Right renal cortex interstitium (tissue), 3 donors: Measurements from ENCODE around the gene LMOD1. TPM values are rescaled to one million over a fixed set of nuclear protein-coding genes. Genes with fewer than 3 reads are reported as not detected.

Experiments used
- DNase-seq, 3 donors: peaks; one replicate each; pipeline ENCODE4 v3.0.0-alpha.2; 2013; ENCODE audit warnings: low read depth in 3 of 3, low spot score in 2 of 3
- polyA plus RNA-seq, 3 donors: library from polyadenylated mRNA; unstranded; fragments of 120-200 nt; gene quantifications; one replicate each; pipeline ENCODE4 v1.2.1, GENCODE V29; 2013; ENCODE audit not compliant: insufficient read length in 3 of 3

LMOD1 gene
- polyA plus RNA-seq, 3 donors, result 3.9 to 4.7 (median 4.3) TPM

DNA sequence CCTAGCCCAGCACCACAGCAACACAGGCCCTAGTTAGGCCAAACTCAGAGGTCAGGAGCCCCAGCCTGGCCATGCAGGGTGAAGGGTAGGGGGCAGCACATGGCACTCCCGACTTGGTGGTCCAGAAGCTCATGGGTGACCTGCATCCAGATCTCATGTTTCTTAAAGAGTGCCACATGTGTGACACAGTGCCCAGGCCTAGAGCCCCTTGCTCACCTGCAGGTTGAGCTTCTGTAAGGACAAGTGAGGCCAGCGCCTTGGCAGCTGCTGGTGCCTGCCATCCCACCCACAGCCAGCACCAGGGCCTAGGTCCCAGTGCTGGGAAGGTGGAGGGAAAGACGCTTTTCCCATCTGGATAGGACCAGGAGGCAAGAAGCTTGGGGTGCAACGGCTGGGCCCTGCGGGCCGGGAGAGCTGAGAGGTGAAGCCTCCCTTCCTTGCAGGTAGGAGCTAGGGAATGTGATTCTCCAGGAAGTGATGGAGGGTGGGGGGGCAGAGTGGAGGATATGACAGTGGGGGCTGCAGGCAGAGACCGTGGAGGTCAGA is 51.2 kb downstream of the LMOD1 start:
- no peak for DNase-seq

DNA sequence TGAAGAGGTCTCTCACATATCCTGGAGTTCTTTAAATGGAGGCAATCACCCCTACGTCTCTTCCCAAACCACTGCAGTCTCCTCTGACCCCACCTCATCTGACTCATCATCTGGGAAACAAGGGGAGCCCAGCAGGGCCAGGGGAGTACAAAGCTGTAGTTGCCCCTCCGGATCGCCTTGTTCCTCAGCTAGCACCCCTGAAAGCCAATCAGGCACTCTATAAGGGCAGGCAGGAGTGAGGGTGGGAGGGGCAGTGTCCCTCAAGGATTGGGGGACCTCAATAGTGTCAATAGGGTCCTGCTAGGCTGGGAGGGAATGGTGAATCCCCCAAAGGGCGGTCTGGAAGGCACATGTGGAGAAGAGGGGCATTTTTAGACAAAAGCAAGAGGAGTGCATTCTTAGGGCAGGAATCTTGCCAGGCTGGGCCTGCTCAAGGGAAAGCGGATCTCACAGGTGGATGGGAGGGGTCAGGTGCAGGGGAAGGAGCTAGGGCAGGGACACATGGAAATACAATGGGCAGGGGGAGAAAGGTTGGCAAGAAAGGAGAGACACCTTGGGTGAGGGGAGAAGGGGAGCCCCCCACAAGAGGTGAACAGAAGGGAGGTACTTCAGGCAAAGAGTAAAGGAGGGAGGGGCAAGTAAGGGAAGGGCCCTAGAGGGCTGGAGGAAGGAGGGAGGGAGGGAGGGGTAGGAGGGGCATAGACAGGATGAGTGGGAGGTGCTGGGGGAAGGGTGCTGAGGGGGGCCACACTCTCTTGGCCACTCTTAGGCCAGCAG is 51.8 kb downstream of the LMOD1 start:
- DNase-seq, result no peak

DNA sequence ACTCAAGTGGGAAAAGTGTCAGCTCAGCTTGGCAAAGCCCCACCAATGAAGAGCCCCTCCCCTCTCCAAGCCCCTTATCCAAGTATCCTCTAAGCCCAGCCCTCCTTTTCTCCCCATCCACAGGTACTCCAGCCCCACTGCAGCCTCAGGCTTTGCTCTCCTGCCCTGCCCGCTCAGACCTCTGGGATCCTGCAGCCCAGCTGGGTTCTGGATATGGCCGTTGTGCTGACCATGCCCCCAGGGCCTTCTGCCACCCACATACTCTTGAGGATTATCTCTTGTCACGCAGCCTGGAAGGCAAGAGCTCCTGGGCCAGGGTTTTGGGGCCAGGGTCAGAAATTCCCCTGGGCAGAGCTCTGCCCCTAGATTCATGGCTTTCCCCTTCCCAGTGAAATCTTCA is 52.9 kb downstream of the LMOD1 start:
- DNase-seq, result no peak

DNA sequence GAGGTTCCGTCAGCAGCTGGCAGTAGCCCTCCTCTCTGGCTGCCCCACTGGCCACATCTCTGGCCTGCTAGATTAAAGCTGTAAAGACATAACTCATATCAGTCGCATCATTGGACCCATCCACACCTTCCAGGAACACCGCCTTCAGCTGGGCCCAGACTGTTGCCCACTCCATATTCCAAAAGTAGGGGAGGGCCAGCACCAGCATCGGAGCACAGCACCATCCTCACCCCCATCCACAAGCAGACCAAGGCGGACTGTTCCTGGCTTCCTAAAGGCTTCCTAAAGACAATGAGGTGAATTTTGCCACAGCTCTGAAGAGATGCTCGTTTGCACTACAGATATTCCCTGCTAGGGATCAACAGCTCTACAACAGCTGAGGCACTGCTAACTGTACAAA is 54.1 kb downstream of the LMOD1 start:
- no peak for DNase-seq

DNA sequence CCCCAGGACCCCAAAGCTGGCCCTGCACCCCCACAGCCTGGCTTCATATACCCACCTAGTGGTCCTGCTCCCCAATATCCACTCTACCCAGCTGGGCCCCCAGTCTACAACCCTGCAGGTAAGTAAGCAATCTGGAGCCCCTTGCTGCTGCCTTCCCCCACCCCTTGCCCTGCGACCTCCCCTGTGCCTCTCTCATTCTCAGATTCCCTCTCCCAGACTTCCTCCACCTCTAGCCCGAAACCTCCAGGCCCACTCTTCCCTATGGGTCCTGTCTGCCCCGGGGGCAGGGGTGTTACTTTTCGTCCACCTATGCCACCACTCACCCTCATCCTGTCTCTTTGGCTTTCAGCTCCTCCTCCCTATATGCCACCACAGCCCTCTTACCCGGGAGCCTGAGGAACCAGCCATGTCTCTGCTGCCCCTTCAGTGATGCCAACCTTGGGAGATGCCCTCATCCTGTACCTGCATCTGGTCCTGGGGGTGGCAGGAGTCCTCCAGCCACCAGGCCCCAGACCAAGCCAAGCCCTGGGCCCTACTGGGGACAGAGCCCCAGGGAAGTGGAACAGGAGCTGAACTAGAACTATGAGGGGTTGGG is 54.8 kb downstream of the LMOD1 start:
- DNase-seq, result no peak

DNA sequence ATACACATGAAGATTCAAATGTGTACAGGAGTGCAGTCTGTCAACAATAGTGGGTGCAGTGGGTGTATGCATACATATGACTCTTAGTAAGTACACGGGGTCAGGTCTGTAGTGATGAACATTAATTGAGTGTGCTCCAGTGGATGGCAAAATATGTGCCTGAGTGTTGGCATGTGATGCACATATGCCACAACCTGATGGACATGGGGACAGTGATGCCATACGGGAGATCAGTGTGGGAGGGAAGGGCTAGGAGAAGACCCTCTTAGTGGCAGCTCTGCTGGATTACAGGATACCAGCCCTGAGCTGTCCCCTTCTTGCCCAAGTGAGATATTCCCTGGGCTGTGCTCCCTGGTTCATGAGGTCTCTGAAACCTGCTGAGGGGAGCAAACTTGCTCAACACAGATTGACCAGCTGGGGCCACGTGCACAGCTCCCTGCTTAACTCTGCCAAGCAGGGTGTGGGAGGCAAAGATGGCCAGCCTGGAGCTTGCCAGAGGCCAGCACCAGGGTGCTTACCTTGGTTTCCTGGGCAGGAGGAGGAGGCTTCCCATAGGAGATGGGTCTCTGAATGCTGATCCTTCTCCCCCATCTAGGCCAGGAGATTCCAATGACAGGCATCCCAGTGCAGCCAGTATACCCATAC is 55.4 kb downstream of the LMOD1 start:
- DNase-seq, result no peak

DNA sequence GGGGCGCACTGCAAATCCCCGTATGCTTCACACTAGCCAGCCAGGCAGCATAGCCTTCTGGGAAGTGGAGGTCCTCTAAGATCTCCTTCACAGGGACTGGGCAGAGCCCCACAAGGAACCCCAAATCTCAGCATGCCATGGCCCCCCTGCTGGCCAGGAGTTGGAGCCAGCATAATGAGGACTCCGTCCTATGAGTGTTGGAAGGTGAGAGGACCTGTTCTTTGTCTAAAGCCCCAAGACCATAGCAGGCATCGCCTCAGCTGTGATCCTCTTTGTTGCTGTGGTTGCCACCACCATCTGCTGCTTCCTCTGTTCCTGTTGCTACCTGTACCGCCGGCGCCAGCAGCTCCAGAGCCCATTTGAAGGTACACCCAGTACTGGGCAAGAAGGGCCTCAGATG is 56.1 kb downstream of the LMOD1 start:
- no peak for DNase-seq

DNA sequence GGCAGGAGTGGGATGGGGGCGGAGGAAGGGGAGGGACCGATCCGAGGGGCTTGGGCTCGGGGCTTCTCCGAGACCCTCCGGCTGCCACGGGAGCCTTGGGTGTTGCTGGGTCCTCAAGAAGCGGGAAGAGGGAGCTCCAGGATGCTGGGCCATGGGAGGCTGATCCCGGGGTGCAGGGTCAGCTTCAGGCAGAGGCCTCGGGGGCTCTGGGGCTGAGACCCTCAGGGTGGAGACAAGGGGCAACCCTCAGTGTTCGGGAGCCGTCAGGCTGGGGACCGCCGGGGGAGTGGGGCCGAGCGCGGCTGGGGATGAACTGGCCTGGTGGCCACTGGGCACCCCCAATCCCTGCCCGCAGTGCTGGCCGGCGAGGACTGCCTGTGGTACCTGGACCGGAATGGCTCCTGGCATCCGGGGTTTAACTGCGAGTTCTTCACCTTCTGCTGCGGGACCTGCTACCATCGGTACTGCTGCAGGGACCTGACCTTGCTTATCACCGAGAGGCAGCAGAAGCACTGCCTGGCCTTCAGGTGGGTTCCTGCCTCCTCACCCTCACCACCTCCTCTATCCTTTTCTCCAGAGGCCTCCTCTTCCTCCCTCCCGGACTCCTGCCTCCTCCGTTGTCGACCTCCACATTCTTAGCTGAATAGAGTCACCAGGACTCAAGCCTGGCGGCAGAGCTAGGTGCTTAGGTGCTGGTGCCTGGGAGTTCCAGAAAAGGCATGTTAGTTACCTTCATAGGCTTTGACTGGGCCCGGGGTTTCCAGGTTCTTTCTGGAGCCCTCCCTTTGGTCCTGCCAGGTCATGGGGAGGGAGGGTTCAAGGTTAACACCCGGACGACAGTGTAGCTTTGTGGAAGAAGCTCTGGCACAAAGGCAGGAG is 57.0 kb downstream of the LMOD1 start:
- DNase-seq, result no peak

DNA sequence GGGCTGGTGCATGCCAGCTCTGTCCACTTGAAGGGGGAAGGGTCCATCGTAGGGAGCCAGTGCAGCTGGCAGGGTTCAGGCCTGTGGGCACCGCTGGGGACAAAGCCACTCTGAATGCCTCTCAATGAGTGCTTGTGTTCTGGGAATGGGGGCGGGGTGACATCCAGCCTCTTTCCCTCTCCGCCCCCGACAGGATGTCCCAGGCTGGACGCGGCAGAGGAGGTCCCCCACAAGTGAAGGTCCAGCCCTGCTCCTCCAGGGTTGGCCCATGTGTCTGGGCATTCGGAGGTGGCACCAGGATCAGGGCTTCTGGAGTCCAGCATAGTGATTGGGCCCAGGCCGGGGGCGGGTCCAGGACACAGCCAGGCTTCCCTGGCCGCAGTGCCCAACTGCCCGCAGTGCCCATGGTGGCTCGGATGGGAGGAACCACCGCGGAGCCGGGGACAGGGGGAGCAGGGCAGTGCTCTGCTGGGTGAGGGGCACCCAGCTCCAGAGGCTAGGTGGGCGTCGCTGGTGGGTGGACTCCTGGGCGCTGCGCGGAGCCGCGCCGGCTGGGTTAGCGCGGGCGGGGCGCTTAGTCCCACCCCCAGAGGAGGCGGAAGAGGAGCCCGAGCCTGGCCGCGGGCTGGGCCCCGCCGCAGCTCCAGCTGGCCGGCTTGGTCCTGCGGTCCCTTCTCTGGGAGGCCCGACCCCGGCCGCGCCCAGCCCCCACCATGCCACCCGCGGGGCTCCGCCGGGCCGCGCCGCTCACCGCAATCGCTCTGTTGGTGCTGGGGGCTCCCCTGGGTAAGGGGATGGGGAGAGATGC is 57.9 kb downstream of the LMOD1 start, which contains the start of gene SHISA4:
SHISA4 (plus strand) TSS at position 617 of the 808 bp plus-strand sequence; CDS start at position 714, 97 bp downstream.
- DNase-seq, result peak; percentile 38 to 56 (median 42)

DNA sequence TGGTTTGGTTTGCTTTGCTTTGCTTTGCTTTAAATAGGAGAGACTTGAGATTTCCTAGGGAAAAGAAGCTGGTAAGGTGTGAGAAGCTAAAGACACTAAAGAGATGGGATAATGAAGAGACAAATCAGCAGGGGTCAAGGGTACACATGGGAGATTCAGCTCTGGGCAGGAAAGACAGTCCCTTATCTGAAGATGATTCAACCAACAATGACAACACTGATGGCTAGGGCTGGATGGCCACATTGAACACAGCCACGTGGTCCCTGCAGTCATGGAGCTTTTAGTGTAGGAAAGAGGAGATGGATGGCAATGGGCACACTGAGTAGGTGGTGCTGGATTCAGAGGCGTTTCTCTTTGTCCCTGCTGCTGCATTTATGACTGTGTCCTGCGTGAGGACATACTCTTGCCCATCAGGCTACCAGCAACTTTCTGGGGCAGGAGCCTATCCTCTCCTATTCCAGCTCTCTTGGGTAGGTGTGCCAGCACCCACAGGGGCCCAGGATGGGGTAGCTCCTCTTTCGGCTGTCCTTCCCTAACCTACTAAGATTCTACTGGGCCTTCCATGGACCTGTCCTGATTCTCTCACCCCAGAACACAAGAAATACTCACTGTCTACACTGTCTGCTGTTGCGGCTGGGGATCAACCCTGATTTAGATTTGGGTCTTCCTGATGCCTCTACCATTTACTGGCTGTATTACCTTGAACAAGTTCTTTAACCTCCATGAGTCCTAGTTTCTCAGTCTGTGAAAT is 59.1 kb downstream of the LMOD1 start:
- DNase-seq, result no peak

DNA sequence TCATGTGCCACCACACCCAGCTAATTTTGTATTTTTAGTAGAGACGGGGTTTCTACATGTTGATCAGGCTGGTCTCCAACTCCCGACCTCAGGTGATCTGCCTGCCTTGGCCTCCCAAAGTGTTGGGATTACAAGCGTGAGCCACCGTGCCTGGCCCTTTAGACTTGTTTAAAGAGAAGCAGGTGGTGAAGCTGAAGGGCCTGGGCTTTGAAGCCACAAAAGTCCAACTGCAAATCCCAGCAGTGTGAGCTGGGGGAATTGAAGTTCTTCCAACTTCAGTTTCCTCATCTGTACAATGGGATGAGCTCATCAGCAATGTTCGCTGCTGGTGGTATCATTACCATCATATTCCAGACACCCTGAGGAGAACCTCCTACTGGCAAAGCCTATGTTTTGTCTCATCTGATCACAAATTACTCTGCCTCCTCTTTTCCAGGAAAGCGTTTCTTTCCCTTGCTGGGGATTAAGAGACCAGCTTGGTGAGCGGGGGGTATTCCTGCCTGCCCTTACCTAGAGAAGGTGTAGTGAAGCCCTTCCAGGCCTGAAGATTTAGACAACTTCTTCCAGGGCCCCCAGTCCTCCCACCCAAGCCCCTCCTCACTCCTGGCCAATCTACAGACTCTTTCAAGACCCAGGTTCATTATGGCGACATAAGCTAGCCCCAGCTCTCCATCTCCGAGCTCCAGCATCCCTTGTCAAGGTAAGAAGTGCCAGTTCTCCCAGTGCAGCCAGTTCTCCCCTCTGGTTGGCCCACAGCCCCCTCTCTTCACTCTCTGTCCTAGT is 60.1 kb downstream of the LMOD1 start:
- DNase-seq, result no peak

DNA sequence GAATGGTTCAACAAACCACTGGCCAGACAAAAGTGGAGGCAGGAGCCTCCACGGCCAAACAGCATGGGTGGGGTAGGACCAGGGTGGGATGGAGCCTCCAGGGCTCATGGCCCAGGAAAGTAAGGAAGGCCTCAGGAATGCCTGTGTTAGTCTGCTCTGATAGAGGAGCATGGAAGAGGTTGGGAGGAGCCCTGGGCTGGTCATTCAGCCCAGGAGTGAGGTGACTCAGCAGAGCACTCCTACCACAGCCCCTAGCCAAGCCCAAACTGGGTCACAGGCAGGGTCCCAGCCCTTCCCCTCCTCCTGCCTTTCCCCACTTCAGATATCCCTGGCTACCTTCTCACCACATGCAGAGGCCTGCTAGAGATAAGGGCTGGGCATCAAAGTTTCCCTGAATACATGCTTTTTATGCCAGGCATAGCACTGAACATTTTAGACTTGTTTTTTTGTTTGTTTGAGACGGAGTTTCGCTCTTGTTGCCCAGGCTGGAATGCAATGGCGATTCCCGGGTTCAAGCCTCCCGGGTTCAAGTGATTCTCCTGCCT is 60.7 kb downstream of the LMOD1 start:
- DNase-seq, result no peak

DNA sequence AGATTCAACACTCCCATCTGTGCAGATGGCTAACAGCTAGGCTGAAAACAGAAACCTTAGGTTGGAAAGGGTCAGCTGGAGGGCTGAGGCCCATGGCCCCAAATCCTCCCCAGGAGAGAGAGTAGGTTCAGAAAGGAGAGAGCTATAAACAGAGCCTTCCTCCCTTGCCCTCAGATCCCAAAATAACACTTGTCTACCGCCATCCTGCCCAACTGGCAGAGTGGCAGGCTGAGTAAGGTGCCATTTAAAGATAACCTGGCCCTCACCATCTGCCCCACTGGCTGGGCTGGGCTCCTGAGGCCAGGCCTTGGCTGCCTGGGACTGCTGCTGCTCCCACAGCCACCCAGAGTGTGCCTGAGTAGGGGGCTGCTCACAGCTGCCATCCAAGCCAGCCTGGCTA is 61.9 kb downstream of the LMOD1 start:
- DNase-seq, result no peak

DNA sequence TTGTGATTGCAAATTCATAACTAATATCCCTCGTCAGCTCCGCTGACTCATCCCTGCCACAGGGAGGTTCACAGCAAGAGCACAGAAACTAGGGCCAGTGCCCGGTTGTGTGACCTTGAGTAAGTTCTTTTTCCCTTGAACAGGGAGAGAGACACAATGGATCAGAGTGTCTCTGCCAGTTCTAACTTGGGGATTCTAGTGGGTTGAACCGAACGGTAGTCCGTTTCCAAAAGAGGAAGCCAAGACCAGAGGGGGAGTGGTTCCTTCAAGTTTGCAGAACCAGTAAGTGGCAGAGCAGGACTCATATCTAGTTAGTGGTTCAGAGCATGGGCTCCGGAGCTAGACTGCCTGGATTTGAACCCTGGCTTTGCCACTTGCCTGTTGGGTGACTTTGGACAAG is 62.6 kb downstream of the LMOD1 start:
- DNase-seq, result no peak

DNA sequence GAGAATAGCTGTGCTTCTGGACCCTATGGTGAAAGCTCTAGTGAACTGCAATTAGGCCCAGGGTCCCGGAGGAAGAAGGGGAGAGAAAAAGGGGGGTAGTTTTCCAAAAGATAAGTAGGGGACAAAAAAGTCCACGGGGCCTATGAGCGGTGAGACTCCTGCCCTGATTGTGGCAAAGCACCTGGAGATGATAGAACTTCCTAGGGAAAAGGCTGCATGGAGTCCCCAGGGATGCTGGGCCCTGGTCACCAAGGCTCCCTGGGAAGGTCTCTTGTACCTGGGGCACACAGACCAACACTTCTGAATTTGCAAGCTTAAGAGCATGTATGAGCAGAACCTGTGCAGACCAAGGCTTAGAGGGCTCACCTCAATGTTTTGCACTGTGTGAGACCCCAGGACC is 63.1 kb downstream of the LMOD1 start:
- DNase-seq, result no peak

DNA sequence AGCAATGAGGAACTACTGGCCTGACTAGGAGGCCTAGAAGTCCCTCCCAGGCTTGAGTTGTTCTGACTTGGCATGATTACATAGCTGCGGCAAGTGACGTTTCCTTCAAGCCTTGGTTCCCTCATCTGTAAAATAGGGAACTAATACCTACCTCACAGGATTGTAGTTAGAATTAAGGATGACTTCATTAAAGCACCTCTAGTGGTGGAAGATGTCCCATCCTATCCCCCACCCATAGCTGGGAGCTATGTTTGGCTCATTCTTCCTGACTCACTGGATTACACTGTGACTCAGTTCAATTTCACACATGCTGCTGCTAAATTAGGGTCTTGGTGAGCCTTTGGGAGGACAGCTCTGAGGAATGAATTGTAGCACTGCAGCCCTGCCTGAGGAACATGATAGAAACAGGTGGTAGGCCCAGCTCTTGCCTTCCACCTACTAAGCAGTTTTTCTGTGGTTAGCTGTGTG is 63.6 kb downstream of the LMOD1 start:
- DNase-seq, result no peak

DNA sequence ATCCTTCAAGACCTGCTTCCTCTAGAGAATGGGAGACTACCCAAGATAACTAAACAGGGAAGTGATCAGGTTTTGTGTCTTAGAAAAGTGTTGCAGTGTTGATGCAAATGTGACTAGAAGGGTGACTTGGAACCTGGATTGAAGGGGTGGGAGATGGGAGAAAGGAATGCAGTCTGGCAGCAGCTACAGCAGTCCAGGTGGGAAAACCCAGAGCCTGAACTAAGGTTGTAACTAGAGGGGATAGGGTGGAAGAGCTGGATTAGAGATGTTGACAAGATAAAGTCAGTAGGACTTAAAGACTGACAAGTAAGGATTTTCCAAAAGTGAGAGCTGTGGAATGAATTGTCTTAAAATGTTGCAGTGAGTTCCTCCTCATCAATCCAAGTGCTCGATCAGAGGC is 64.7 kb downstream of the LMOD1 start:
- DNase-seq, result no peak
